Endothelial cell of umbilical vein (primary cell): ENCODE data around the gene MRPL14. TPM values are rescaled to one million over a fixed set of nuclear protein-coding genes. Genes with fewer than 3 reads are reported as not detected.

Experiments used
- BruUV-seq: library from RNA; stranded (reverse); fragments of 400-500 nt; replicated peaks from 2 replicates; lab custom pipeline; 2021; lab: Mats Ljungman, UMichigan
- CTCF ChIA-PET: fragments of 300-600, 350-600 bp; sonication (Branson Sonifier 250); formaldehyde crosslinking; loops from one replicate; lab custom pipeline; 2021; ENCODE audit warnings: antibody characterized with exemption, inconsistent platforms; lab: Charles Lee
- POLR2A ChIA-PET: fragments of 300-600, 350-600 bp; sonication (Branson Sonifier 250); formaldehyde crosslinking; loops from one replicate; lab custom pipeline; 2021; ENCODE audit warnings: antibody characterized with exemption, inconsistent platforms; lab: Charles Lee
- DNase-seq: peaks from one replicate; pipeline ENCODE4 v3.0.0-alpha.2; 2011; ENCODE audit warnings: low read depth, low spot score
- FAIRE-seq: peaks from 2 replicates; lab custom pipeline; 2011; peaks lifted over from hg19 to GRCh38; lab: Jason Lieb, UNC
- H2AFZ ChIP-seq: 2 replicates; pipeline ENCODE4 v1.6.0; 2012; ENCODE audit warnings: low read depth, low read length, control low read depth, inconsistent platforms
- H3K27ac ChIP-seq: 2 replicates; pipeline ENCODE4 v1.5.1; 2011; ENCODE audit warnings: low read depth, mild to moderate bottlenecking, control low read depth, low read length, moderate library complexity; ENCODE audit not compliant: insufficient read depth
- H3K27me3 ChIP-seq, 2 experiments: 2 replicates each; pipeline versions ENCODE4 v1.6.0 to v1.6.1; 2011; ENCODE audit warnings: low read length in 2 of 2, mixed read lengths in 1 of 2; ENCODE audit not compliant: control insufficient read depth in 2 of 2, insufficient read depth in 2 of 2
- H3K36me3 ChIP-seq, 2 experiments: 2 replicates in 1 of 2; 3 replicates in 1 of 2; pipeline ENCODE4 v1.5.1; 2011; ENCODE audit warnings: low read length in 2 of 2, mild to moderate bottlenecking in 1 of 2, moderate library complexity in 1 of 2; ENCODE audit not compliant: control insufficient read depth in 2 of 2, insufficient read depth in 2 of 2; ENCODE audit errors: extremely low read depth in 1 of 2
- H3K4me1 ChIP-seq: 3 replicates; pipeline ENCODE4 v1.5.1; 2011; ENCODE audit warnings: mild to moderate bottlenecking, low read length; ENCODE audit not compliant: control insufficient read depth, insufficient read depth; ENCODE audit errors: extremely low read depth
- H3K4me2 ChIP-seq: 2 replicates; pipeline ENCODE4 v1.6.1; 2011; ENCODE audit warnings: low read length, control low read depth, mixed read lengths; ENCODE audit not compliant: insufficient read depth
- H3K4me3 ChIP-seq, 3 experiments: fragments of 200-600 bp in 1 of 3; sonication (generic), shearing (Covaris generic) in 1 of 3; replicated peaks in 1 of 3; 2 replicates each; pipeline ENCODE4 v1.5.1; 2011 to 2016; ENCODE audit warnings: control low read depth in 3 of 3, low read length in 3 of 3, mild to moderate bottlenecking in 2 of 3, inconsistent platforms in 1 of 3, low read depth in 1 of 3, moderate library complexity in 1 of 3; ENCODE audit not compliant: insufficient read depth in 1 of 3
- H3K79me2 ChIP-seq: 2 replicates; pipeline ENCODE4 v1.6.0; 2012; ENCODE audit warnings: low read length, inconsistent platforms; ENCODE audit not compliant: control insufficient read depth, insufficient read depth
- H3K9ac ChIP-seq: replicated peaks from 2 replicates; pipeline ENCODE3; 2011; ENCODE audit warnings: low read length, control low read depth; ENCODE audit not compliant: insufficient read depth; ENCODE audit errors: extremely low read depth
- H3K9me1 ChIP-seq: replicated peaks from 3 replicates; pipeline ENCODE4 v1.6.0; 2011; ENCODE audit warnings: mild to moderate bottlenecking, low read length; ENCODE audit not compliant: control insufficient read depth, insufficient read depth; ENCODE audit errors: extremely low read depth
- H3K9me3 ChIP-seq: replicated peaks from 2 replicates; pipeline ENCODE4 v1.5.1; 2012; ENCODE audit warnings: low read length, inconsistent platforms; ENCODE audit not compliant: control insufficient read depth, insufficient read depth
- H4K20me1 ChIP-seq: replicated peaks from 2 replicates; pipeline ENCODE3; 2011; ENCODE audit warnings: mild to moderate bottlenecking, low read length; ENCODE audit not compliant: control insufficient read depth, insufficient read depth; ENCODE audit errors: extremely low read depth
- EZH2 ChIP-seq: IDR thresholded peaks from 2 replicates; pipeline ENCODE4 v1.6.1; 2012; ENCODE audit warnings: borderline replicate concordance, low read depth, mild to moderate bottlenecking, moderate library complexity, low read length, inconsistent platforms; ENCODE audit not compliant: severe bottlenecking
- FOS ChIP-seq: IDR thresholded peaks from 2 replicates; pipeline ENCODE4 v1.6.1; 2011; ENCODE audit warnings: mild to moderate bottlenecking, low read length, moderate library complexity, borderline replicate concordance; ENCODE audit not compliant: insufficient read depth
- GATA2 ChIP-seq: IDR thresholded peaks from 2 replicates; pipeline ENCODE4 v1.7.0; 2011; ENCODE audit warnings: low read depth, mild to moderate bottlenecking, moderate library complexity, mixed read lengths, low read length; ENCODE audit not compliant: insufficient read length, insufficient read depth
- JUN ChIP-seq: IDR thresholded peaks from 2 replicates; pipeline ENCODE4 v1.6.1; 2011; ENCODE audit warnings: borderline replicate concordance, low read depth; ENCODE audit not compliant: insufficient read length, insufficient read depth
- MAX ChIP-seq: IDR thresholded peaks from 2 replicates; pipeline ENCODE4 v1.6.1; 2011; ENCODE audit not compliant: insufficient read depth, insufficient read length
- MYC ChIP-seq: IDR thresholded peaks from one replicate; pipeline ENCODE4 v1.6.1; 2011; ENCODE audit warnings: mild to moderate bottlenecking, low read depth, low read length
- POLR2A ChIP-seq: IDR thresholded peaks from 2 replicates; pipeline ENCODE4 v1.6.1; 2012; ENCODE audit warnings: low read depth, mild to moderate bottlenecking, control low read depth, low read length
- POLR2AphosphoS5 ChIP-seq: IDR thresholded peaks from 2 replicates; pipeline ENCODE4 v1.6.1; 2012; ENCODE audit warnings: low read depth, mild to moderate bottlenecking, control low read depth, low read length, moderate library complexity; ENCODE audit not compliant: insufficient read depth
- dilution Hi-C: fragments of 300-500 bp; cut with MboI; formaldehyde crosslinking; loops from one replicate; pipeline ENCODE4 v1.15.0; 2019; ENCODE audit warnings: low sequenced_read_pairs; ENCODE audit not compliant: extremely low pct_ligation_motif_present
- intact Hi-C: fragments of 100-400 bp; cut with micrococcal nuclease; formaldehyde crosslinking; loops from one replicate; pipeline ENCODE4 v1.10.0; 2022
- polyA plus RNA-seq, 4 experiments: library from polyadenylated mRNA; depleted of rRNA in 3 of 4; stranded (reverse) in 3 of 4; unstranded in 1 of 4; fragments of >200 nt; gene quantifications; 2 replicates each; pipeline versions ENCODE4 v1.2.1 to v1.2.3, GENCODE V29; 2011 to 2012; ENCODE audit warnings: missing spikeins in 1 of 4
- total RNA-seq: library from RNA; stranded (reverse); gene quantifications from 2 replicates; pipeline ENCODE4 v1.2.3, GENCODE V29; 2021
- TF ChIP-seq, protein P1 (sequence below), 2 donors: IDR thresholded peaks; 1 replicate in 1 of 2; 2 replicates in 1 of 2; pipeline ENCODE4 v1.5.1; 2011; ENCODE audit warnings: low read length in 2 of 2, mild to moderate bottlenecking in 2 of 2, moderate library complexity in 2 of 2, control low read depth in 1 of 2, inconsistent platforms in 1 of 2, low read depth in 1 of 2; ENCODE audit not compliant: insufficient read depth in 1 of 2; ENCODE audit errors: extremely low read depth in 1 of 2

Gene MRPL14
- total and polyA plus RNA-seq, 2 donors (not counting 3 experiments of a cell fraction or from before 2014, with no cell fraction given): 68.1 to 103 TPM

DNA sequence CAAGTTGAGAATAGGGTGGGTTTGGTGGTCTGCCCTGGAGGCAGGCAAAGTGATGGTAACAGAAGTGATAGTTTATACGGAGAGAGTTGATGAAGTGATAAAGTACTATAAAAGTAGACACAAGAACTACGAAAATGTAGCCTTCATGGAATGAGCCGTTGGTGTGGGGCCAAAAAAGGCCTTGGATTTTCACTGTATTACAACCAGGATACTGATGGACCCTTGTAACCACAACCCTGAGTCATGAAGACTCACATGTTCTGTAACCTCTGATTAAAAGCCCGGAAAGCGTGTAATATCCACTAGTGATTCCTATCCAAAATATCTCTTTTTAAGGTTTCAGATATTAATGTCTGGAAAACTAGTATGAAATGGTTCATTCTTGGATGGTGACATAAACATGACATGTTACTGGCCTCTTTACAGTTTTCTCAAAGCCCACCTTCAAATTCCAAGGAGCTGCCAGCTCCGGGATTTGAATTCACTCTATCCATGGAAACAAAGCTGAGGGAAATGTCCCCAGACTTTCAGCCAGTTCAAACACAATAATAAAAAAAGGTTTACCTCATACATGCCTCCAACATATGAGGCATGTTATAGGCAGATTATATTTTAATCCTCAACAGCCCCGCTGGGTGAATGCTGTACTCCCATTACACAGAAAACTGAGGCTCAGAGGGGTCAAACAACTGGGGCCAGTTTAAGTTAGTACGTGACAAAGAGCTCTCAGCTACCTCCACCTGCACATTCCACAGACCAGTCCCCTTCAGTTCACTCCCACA lies 55.4 kb downstream of the MRPL14 start:
- DNase-seq: peak; percentile 31
- Histone ChIP-seq H3K4me1 (peaks cover 14% of the 10 kb centered on the region), H3K27me3 (no peaks in the 10 kb centered on the region), H3K79me2 (no peaks in the 10 kb centered on the region), H4K20me1 (no peaks in the 10 kb centered on the region), H3K4me3 (no peak overlapping the region), H3K9me1 (no peaks in the 10 kb centered on the region), H3K27ac (peak overlapping the region; percentile 34), H3K9me3 (no peaks in the 10 kb centered on the region), H3K9ac (no peak overlapping the region), H3K36me3 (no peaks in the 10 kb centered on the region), H3K4me2 (no peak overlapping the region), H2AFZ (no peak overlapping the region)
- no TSS peak for BruUV-seq
- dilution Hi-C loops (no loop called here), intact Hi-C loops (loop anchor here (10.0 kb wide), 1 partner anchor 117 kb away; no protein-coding TSS in a partner anchor)
- no peak for FAIRE-seq
- TF ChIP-seq POLR2AphosphoS5 (no peak), FOS (peak; percentile 74), GATA2 (peak; percentile 66)
- ChIA-PET POLR2A (no interaction called here), CTCF (interaction anchor here (0.9 to 5.2 kb wide), 6 partner anchors 13 to 303 kb away, joined by 3 to 91 read pairs (median 7); partner anchors contain the start of gene VEGFA)

DNA sequence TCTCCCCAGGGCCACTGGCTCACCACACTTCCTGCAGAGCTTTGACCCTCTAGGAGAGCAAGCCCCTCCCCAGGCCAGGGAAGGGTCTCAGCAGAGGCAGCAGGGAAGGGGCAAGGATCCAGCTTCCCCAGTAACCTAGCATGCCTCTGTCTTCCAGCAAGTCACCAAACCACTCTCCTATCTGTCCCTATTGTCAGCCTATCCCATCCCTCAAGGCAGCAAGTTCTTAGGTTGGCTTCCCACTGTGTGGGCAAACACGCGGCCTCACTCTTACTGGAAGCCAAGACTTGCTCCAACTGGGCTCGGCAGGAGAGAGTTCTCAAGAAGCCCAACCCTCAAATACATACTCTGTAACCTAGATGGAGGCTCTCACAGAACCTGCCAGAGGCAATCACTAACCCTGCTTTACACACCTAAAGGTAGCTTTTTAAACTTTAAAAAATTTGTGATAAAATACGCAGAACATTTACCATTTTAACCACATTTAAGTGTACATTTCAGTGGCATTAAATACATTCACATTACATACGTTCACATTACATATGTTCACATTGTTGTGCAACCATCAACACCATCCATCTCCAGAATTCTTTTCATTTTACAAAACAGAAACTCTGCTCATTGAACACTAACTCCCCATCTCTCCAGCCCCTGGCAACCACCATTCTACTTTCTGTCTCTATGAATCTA lies 58.5 kb downstream of the MRPL14 start:
- Histone ChIP-seq H4K20me1 (no peaks in the 10 kb centered on the region), H3K9me1 (no peaks in the 10 kb centered on the region), H3K27ac (no peak overlapping the region), H3K4me2 (no peak overlapping the region), H3K9me3 (no peaks in the 10 kb centered on the region), H3K4me1 (peaks cover 30% of the 10 kb centered on the region), H3K79me2 (no peaks in the 10 kb centered on the region), H3K4me3 (no peak overlapping the region), H2AFZ (no peak overlapping the region), H3K36me3 (no peaks in the 10 kb centered on the region), H3K27me3 (no peaks in the 10 kb centered on the region), H3K9ac (no peak overlapping the region)
- dilution Hi-C loops (no loop called here), intact Hi-C loops (no loop called here)
- TF ChIP-seq, protein P1, sequence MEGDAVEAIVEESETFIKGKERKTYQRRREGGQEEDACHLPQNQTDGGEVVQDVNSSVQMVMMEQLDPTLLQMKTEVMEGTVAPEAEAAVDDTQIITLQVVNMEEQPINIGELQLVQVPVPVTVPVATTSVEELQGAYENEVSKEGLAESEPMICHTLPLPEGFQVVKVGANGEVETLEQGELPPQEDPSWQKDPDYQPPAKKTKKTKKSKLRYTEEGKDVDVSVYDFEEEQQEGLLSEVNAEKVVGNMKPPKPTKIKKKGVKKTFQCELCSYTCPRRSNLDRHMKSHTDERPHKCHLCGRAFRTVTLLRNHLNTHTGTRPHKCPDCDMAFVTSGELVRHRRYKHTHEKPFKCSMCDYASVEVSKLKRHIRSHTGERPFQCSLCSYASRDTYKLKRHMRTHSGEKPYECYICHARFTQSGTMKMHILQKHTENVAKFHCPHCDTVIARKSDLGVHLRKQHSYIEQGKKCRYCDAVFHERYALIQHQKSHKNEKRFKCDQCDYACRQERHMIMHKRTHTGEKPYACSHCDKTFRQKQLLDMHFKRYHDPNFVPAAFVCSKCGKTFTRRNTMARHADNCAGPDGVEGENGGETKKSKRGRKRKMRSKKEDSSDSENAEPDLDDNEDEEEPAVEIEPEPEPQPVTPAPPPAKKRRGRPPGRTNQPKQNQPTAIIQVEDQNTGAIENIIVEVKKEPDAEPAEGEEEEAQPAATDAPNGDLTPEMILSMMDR (IDR thresholded peaks at IDR 0.05; ENCODE audit: extremely low read depth in 1 of 2, insufficient read depth in 1 of 2, low read depth in 1 of 2, low read length in 2 of 2): no peak
- TF ChIP-seq MYC: no peak
- no peak for TF ChIP-seq FOS
- no peak for TF ChIP-seq POLR2AphosphoS5
- TF ChIP-seq POLR2A: no peak
- TF ChIP-seq EZH2: no peak
- TF ChIP-seq GATA2: no peak
- no peak for TF ChIP-seq JUN
- no peak for TF ChIP-seq MAX
- BruUV-seq: no TSS peak
- DNase-seq: no peak
- ChIA-PET POLR2A (no interaction called here), CTCF (interaction anchor here (1.2 kb wide), 1 partner anchor 10 kb away, joined by 5 read pairs; no protein-coding TSS in a partner anchor)
- no peak for FAIRE-seq
